GM18507 (cell line): ENCODE results near the gene GTF2IRD1.
A peak's percentile ranks its signal among the peaks of the same experiment; 100 is the strongest.
"Not testable (repeated sequence)": the region's sequence is repeated elsewhere in the genome, so short reads cannot be mapped to it uniquely, and the experiment has no call there.

ENCODE experiments used
- DNase-seq: peaks from one replicate; pipeline ENCODE4 v3.0.0; 2011; ENCODE audit warnings: low read depth; ENCODE audit not compliant: insufficient read length; ENCODE audit errors: extremely low spot score
- FAIRE-seq: peaks from 2 replicates; lab custom pipeline; 2011; peaks lifted over from hg19 to GRCh38; lab: Jason Lieb, UNC

GTF2IRD1 gene

DNA sequence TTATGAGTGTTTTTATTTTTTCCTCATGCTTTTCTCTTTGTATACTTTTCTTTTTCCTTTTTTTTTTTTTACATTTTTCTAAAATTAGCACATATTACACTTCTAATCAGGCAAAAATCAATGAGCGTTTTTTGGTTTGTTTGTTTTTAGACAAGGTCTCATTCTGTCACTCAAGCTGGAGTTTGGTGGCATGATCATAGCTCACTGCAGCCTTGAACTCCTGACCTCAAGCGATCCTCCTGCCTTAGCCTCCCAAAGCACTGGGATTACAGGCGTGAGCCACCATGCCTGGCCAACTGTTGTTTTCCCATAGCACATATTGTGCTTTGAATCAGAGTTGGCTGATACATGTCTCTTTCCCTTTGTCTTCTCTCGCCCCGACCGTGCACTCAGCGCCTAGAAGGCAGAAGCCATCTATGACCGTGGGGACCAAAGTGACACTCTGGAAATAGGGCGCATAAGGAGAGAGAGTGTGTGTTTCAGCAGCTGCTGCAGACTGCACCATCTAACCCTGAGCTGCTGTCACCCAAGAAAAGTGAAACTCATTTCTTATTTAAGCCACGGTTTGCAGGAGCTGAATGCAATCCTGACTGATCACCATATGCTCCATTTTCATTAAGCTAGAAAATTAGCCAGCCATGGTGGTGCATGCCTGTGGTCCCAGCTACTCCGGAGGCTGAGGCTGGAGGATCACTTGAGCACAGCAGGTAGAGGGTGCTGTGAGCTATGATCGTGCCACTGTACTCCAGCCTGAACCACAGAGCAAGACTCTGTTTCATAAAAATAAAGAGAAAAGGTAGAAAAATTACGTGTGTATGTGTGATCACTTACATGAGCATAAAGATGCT, 162.5 kb downstream of the GTF2IRD1 start:
- FAIRE-seq (no peak), DNase-seq (no peak)

- DNase-seq, result no peak
- FAIRE-seq, result no peak
Measured at GRCh38 chr7:74617180-74617744, 163.6 kb downstream of the GTF2IRD1 start.

DNA sequence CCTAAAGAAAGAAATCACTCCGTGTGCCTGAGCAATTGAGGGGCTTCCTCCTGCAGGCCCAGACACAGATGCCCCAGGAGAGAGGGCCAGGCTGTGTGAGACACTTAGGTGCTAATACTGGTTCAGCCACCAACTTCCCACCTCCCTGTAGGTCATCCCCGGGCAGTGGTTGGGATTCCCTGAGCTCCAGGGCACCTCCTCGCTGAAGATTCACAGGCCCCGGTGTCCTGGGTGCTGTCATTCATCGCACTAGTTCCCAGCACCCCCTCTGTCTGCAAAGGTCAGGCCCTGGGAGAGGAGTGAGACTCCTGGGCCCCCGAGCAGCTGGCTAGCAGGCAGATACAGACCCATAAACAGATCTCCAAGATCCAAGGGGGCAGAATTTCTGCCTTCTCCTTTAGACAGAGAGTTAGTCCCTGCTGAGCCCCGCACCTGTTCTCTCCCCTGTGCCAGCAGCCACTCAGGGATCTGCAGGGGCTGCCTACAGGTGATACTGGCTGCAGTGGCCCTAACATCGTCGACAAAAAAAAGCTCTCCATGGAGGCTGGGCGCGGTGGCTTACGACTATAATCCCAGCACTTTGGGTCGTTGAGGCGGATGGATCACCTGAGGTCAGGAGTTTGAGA, 165.6 kb downstream of the GTF2IRD1 start:
- no peak for FAIRE-seq

DNA sequence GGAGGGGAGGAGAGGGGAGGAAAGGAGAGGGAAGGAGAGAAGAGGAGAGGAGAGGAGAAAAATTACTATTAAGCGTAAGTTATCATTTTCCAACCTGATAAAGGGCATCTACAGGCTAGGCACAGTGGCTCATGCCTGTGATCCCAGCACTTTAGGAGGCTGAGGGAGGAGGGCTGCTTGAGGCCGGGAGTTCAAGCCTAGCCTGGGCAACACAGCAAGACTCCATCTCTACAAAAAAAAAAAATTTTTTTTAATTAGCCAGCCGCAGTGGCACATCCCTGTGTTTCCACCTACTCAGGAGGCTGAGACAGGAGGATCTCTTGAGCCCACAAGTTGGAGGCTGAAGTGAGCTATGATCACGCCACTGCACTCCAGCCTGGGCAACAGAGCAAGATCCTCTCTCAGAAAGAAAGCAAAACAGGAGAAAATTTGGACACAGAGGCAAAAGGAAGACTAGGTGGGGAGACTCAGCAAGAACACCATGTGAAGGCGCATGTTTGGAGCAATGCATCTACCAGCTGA, 168.6 kb downstream of the GTF2IRD1 start:
- no peak for FAIRE-seq
- no peak for DNase-seq

More for the DNA sequence above, 165.6 kb downstream of the GTF2IRD1 start:
- DNase-seq, result no peak

DNA sequence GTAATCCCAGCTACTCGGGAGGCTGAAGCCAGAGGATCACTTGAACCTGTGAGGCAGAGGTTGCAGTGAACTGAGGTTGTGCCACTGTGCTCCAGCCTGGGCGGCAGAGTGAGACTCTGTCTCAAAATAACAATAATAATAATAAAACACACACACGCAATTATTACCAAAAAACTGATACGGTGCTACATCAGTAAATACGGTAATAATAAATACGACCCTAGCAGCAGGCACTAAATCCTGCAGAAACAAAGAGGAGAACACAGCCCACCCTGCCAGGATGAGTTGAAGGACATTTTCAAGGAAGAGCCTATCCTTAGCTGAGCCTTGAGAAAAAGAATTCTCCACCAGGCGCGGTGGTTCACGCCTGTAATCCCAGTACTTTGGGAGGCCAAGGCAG, 169.4 kb downstream of the GTF2IRD1 start:
- FAIRE-seq (no peak), DNase-seq (no peak)

GRCh38 chr7:74625446-74625845, 171.7 kb downstream of the GTF2IRD1 start:
- DNase-seq (no peak), FAIRE-seq (no peak)

GRCh38 chr7:74627661-74628411, 174.1 kb downstream of the GTF2IRD1 start:
- DNase-seq (no peak), FAIRE-seq (no peak)

GRCh38 chr7:74632505-74632904, 178.8 kb downstream of the GTF2IRD1 start:
- FAIRE-seq, result no peak
- DNase-seq, result no peak

DNA sequence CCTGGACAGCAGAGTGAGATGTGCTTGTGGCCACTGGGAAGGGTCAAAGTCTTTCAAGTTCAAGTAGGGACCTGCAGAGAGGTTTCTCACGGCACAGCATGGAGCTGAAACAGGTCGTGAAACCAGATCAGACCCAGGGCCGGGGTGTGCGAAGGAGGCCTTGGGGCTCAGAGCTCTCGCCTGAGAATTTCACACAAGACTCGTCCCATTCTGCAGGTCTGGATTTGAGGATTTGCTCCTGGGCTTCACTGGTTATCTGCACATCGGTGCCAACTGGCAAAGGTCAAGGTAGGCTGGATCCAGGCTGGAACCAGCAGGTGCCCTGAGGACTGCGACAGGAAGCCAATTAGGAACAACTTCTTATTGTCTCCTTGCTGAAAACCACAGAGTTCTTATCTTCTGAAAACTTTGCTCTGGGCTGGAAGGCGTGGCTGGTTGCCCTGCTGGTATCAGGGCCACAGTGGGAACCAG, 179.8 kb downstream of the GTF2IRD1 start:
- DNase-seq (no peak), FAIRE-seq (no peak)

DNA sequence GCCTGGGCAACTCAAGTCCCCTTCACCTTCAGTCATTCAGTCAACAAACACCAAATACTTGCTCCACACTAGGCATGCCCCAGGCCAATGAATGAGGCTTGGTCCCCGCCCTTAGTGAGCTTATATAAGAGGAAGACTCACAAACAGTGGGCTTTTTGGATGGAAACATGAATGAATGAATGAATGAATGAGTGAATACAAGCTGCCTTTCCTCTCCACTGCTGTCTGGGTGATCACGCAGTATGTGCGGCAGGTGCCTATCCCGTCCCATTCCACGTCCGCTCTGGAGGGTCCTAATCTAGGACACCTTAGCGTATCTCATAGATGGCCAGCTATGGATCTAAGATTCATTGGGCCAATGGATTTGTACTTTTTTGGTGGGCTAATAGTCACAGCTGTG, 184.0 kb downstream of the GTF2IRD1 start:
- FAIRE-seq (no peak), DNase-seq (no peak)

DNA sequence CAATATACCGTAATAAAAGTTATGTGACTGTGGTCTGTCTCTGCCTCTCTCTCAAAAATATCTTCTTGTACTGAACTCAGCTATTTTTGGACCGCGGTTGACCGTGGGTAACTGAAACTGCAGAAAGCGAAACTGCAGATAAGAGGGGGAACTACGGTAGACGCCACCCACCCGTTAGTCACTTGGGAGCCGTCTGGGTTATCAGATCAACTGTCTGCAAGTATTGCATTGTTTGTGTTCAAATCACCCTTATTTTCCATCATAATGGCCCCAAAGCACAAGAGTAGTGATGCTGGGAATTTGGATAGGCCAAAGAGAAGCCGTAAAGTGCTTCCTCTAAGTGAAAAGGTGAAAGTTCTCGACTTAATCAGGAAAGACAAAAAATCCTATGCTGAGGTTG, 196.3 kb downstream of the GTF2IRD1 start:
- DNase-seq, result not testable (repeated sequence)
- peak; percentile 93 for FAIRE-seq

- not testable (repeated sequence) for DNase-seq
- FAIRE-seq, result peak; percentile 54
Measured at GRCh38 chr7:74650493-74651132, 196.9 kb downstream of the GTF2IRD1 start.

DNA sequence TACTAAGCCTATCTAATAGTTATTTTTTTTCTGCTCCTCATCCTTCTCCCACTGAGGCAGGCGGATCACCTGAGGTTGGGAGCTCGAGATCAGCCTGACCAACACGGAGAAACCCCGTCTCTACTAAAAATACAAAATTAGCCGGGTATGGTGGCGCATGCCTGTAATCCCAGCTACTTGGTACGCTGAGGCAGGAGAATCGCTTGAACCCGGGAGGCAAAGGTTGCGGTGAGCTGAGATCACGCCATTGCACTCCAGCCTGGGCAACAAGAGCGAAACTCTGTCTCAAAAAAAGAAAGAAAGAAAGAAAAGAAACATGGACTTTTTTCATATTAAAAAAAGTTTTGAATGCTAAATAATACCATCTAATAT, 197.4 kb downstream of the GTF2IRD1 start:
- FAIRE-seq, DNase-seq: not testable (repeated sequence)
